Natural killer cell (primary cell): ENCODE results near the gene YIPF4. TPM values are rescaled to one million over a fixed set of nuclear protein-coding genes. Genes with fewer than 3 reads are reported as not detected.

Experiments used
- ATAC-seq, 3 donors: fragments of 150-1000 bp in 2 of 3; fragments of 200-7000 bp in 1 of 3; cut with Tn5 transposase; 1 replicate in 1 of 3; 2 replicates in 2 of 3; pipeline ENCODE4 v1.10.0; 2021; ENCODE audit warnings: mild to moderate bottlenecking in 2 of 3, moderate library complexity in 2 of 3
- DNase-seq, 2 donors: peaks; one replicate each; pipeline versions ENCODE4 v3.0.0 to v3.0.0-alpha.2; 2013 to 2021; ENCODE audit warnings: mixed read lengths in 1 of 2
- H3K27ac ChIP-seq: one replicate; pipeline ENCODE4 v1.5.1; 2013; ENCODE audit warnings: mild to moderate bottlenecking, low read length
- H3K27me3 ChIP-seq: one replicate; pipeline ENCODE4 v1.6.1; 2013; ENCODE audit warnings: low read length; ENCODE audit not compliant: control insufficient read depth, insufficient read depth
- H3K36me3 ChIP-seq: one replicate; pipeline ENCODE4 v1.6.1; 2013; ENCODE audit warnings: low read length; ENCODE audit not compliant: control insufficient read depth, insufficient read depth
- H3K4me1 ChIP-seq: one replicate; pipeline ENCODE4 v1.6.1; 2013; ENCODE audit warnings: low read length; ENCODE audit not compliant: control insufficient read depth, insufficient read depth
- H3K4me3 ChIP-seq: one replicate; pipeline ENCODE4 v1.5.1; 2013; ENCODE audit warnings: low read length
- H3K9me3 ChIP-seq: one replicate; pipeline ENCODE4 v1.6.1; 2013; ENCODE audit warnings: low read length; ENCODE audit not compliant: control insufficient read depth, insufficient read depth
- H3K27ac Mint-ChIP-seq, 2 donors: one replicate each; pipeline ENCODE4 v1.8.0; 2022; ENCODE audit warnings: mild to moderate bottlenecking in 2 of 2, mixed read lengths in 2 of 2, moderate library complexity in 1 of 2
- H3K27me3 Mint-ChIP-seq, 2 donors: one replicate each; pipeline ENCODE4 v1.8.0; 2022; ENCODE audit warnings: low read depth in 2 of 2, mixed read lengths in 2 of 2
- H3K36me3 Mint-ChIP-seq: one replicate; pipeline ENCODE4 v1.8.0; 2022; ENCODE audit warnings: mixed read lengths
- H3K4me1 Mint-ChIP-seq, 2 donors: one replicate each; pipeline ENCODE4 v1.8.0; 2022; ENCODE audit warnings: mixed read lengths in 2 of 2
- H3K4me3 Mint-ChIP-seq: one replicate; pipeline ENCODE4 v1.8.0; 2022; ENCODE audit warnings: mild to moderate bottlenecking, moderate library complexity, mixed read lengths
- H3K9me3 Mint-ChIP-seq, 2 donors: one replicate each; pipeline ENCODE4 v1.8.0; 2022; ENCODE audit warnings: mixed read lengths in 2 of 2
- WGBS: methylation state at CpG from one replicate; pipeline ENCODE4 v1.1.7; 2013; ENCODE audit warnings: missing lambda C conversion rate; ENCODE audit not compliant: insufficient coverage; 5-methylcytosine and 5-hydroxymethylcytosine counted together
- intact Hi-C: fragments of 100-400 bp; cut with micrococcal nuclease; formaldehyde crosslinking; loops from one replicate; pipeline ENCODE4 v1.14.2; 2022
- total RNA-seq, 4 donors: library from RNA; stranded (reverse); fragments of 120-200 nt in 1 of 4; gene quantifications; one replicate each; pipeline versions ENCODE4 v1.2.3 to v1.2.4, GENCODE V29; 2013 to 2022
- TF ChIP-seq, protein P1 (sequence below): fragments of 200-600 bp; IDR thresholded peaks from one replicate; pipeline ENCODE4 v1.8.0; 2022; ENCODE audit warnings: antibody characterized with exemption

Gene YIPF4
- total RNA-seq, 3 donors from 2014 or later (not counting 1 experiment from before 2014, with no cell fraction given) = 17.9 to 34.9 (median 18.1) TPM

GRCh38 chr2:32242331-32242730 lies 35.4 kb upstream of the YIPF4 start:
- Histone ChIP-seq H3K4me3 (no peak overlapping the region), H3K27me3 (no peaks in the 10 kb centered on the region), H3K4me1 (no peaks in the 10 kb centered on the region), H3K9me3 (no peaks in the 10 kb centered on the region), H3K36me3 (peaks cover 2% of the 10 kb centered on the region), H3K27ac (no peak overlapping the region)
- Mint-ChIP-seq H3K27ac (no peak overlapping the region), H3K9me3 (no peaks in the 10 kb centered on the region), H3K4me3 (no peak overlapping the region), H3K27me3 (no peaks in the 10 kb centered on the region), H3K36me3 (peaks cover 9% of the 10 kb centered on the region), H3K4me1 (no peaks in the 10 kb centered on the region)
- intact Hi-C loops = no loop called here
- no peak for DNase-seq
- no peak for ATAC-seq
- 90% methylated on average over 2 of the region's 3 CpGs for WGBS
- TF ChIP-seq, protein P1, sequence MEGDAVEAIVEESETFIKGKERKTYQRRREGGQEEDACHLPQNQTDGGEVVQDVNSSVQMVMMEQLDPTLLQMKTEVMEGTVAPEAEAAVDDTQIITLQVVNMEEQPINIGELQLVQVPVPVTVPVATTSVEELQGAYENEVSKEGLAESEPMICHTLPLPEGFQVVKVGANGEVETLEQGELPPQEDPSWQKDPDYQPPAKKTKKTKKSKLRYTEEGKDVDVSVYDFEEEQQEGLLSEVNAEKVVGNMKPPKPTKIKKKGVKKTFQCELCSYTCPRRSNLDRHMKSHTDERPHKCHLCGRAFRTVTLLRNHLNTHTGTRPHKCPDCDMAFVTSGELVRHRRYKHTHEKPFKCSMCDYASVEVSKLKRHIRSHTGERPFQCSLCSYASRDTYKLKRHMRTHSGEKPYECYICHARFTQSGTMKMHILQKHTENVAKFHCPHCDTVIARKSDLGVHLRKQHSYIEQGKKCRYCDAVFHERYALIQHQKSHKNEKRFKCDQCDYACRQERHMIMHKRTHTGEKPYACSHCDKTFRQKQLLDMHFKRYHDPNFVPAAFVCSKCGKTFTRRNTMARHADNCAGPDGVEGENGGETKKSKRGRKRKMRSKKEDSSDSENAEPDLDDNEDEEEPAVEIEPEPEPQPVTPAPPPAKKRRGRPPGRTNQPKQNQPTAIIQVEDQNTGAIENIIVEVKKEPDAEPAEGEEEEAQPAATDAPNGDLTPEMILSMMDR = no peak

DNA sequence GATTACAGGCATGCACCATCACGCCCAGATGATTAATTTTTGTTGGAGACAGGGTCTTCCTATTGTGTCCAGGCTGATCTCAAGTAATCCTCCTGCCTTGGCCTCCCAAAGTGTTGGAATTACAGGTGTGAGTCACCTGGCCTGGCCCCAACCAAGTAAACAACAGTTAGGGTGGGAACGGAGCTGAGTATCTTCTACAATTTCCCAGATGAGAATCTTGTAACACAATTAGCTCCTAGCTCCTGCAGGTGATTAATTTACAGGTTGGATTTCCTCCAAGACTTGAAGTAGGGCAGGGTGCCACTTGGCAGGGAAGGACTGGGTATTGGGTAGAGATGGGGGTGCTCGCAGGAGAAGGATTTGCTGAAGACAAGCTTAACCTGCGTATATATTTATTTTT lies 30.8 kb upstream of the YIPF4 start:
- TF ChIP-seq, protein P1 = no peak
- Histone ChIP-seq H3K27me3 (no peaks in the 10 kb centered on the region), H3K27ac (no peak overlapping the region), H3K4me1 (no peaks in the 10 kb centered on the region), H3K9me3 (no peaks in the 10 kb centered on the region), H3K4me3 (no peak overlapping the region), H3K36me3 (no peaks in the 10 kb centered on the region)
- no peak overlapping the region for H3K4me3 Mint-ChIP-seq
- no peaks in the 10 kb centered on the region for H3K36me3 Mint-ChIP-seq
- ATAC-seq = no peak
- no peaks in the 10 kb centered on the region for H3K4me1 Mint-ChIP-seq
- H3K27me3 Mint-ChIP-seq = no peaks in the 10 kb centered on the region
- H3K9me3 Mint-ChIP-seq = no peaks in the 10 kb centered on the region
- no peak overlapping the region for H3K27ac Mint-ChIP-seq
- intact Hi-C loops = no loop called here
- DNase-seq = no peak
- WGBS = 94% methylated on average over 2 of the region's 4 CpGs

DNA sequence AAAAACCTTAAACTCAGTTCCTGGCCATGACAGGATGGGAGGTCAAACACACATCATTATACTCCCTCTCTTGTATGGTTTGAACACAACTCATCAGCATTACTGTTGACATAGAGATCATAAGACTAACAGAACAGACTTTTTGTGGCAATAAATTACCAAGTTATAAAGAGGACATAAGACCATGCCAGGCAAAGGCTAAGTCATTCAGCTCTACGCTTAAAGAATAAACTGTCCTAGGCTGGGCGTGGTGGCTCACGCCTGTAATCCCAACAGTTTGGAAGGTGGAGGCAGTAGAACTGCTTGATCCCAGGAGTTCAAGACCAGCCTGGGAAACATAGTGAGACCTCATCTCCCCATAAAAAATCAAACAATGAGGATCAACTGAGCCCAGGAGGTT lies 29.4 kb upstream of the YIPF4 start:
- intact Hi-C loops = no loop called here
- no peak overlapping the region for H3K27ac Mint-ChIP-seq
- WGBS = 96% methylated on average over 3 of the region's 3 CpGs
- no peaks in the 10 kb centered on the region for H3K27me3 Mint-ChIP-seq
- Histone ChIP-seq H3K4me3 (no peak overlapping the region), H3K27me3 (no peaks in the 10 kb centered on the region), H3K36me3 (no peaks in the 10 kb centered on the region), H3K4me1 (no peaks in the 10 kb centered on the region), H3K27ac (no peak overlapping the region), H3K9me3 (no peaks in the 10 kb centered on the region)
- no peaks in the 10 kb centered on the region for H3K4me1 Mint-ChIP-seq
- no peak overlapping the region for H3K4me3 Mint-ChIP-seq
- DNase-seq (no peak), ATAC-seq (no peak)
- no peaks in the 10 kb centered on the region for H3K36me3 Mint-ChIP-seq
- TF ChIP-seq, protein P1 = no peak
- no peaks in the 10 kb centered on the region for H3K9me3 Mint-ChIP-seq

DNA sequence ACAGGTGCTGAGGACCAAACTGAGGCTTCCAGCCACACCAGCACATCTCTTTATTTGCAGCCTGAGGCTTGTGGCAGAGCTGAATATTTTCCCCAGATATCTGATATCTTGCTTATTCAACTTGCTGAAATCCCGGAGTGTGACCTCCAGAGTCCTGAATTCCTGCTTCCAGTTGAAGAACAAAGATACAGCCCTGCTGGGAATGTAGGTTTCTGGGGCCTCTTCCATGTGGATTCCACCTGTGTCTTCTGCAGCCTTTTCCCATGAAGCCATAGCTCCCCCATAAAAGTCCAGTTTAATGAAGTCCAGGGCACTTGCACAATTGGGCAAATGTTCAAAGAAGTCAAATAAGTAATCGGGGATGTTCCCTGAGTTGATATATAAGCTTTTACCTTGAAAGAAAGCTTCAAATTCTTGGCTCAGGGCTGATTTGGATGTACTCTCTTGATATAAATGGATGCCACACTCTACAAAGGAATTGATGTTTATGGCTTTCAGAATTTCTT lies 27.9 kb upstream of the YIPF4 start:
- no peaks in the 10 kb centered on the region for H3K27me3 Mint-ChIP-seq
- no peak overlapping the region for H3K27ac ChIP-seq
- no peak overlapping the region for H3K4me3 ChIP-seq
- H3K36me3 Mint-ChIP-seq = no peaks in the 10 kb centered on the region
- H3K36me3 ChIP-seq = no peaks in the 10 kb centered on the region
- no peaks in the 10 kb centered on the region for H3K4me1 ChIP-seq
- intact Hi-C loops = no loop called here
- no peaks in the 10 kb centered on the region for H3K27me3 ChIP-seq
- H3K4me3 Mint-ChIP-seq = no peak overlapping the region
- TF ChIP-seq, protein P1 = no peak
- no peak for DNase-seq
- H3K27ac Mint-ChIP-seq = no peak overlapping the region
- H3K4me1 Mint-ChIP-seq = no peaks in the 10 kb centered on the region
- no peaks in the 10 kb centered on the region for H3K9me3 ChIP-seq
- no peaks in the 10 kb centered on the region for H3K9me3 Mint-ChIP-seq
- WGBS = 90% methylated on average over 2 of the region's 2 CpGs
- ATAC-seq = no peak
